OCI-LY7 (cell line): Measurements from ENCODE around the gene KIAA1328.

Experiments used
- EZH2phosphoT487 ChIP-seq: fragments of 200-600 bp; sonication (generic); IDR thresholded peaks from 2 replicates; pipeline ENCODE4 v1.6.1; 2018; ENCODE audit warnings: low read depth, borderline replicate concordance, mild to moderate bottlenecking, mixed run types, antibody characterized with exemption, low read length, moderate library complexity, mixed read lengths
- TF ChIP-seq, protein P1 (sequence below): fragments of 200-600 bp; sonication (generic); conservative IDR thresholded peaks from 2 replicates; pipeline ENCODE4 v1.5.1; 2014; ENCODE audit warnings: mild to moderate bottlenecking, antibody characterized with exemption, low read length, moderate library complexity, mixed read lengths

DNA sequence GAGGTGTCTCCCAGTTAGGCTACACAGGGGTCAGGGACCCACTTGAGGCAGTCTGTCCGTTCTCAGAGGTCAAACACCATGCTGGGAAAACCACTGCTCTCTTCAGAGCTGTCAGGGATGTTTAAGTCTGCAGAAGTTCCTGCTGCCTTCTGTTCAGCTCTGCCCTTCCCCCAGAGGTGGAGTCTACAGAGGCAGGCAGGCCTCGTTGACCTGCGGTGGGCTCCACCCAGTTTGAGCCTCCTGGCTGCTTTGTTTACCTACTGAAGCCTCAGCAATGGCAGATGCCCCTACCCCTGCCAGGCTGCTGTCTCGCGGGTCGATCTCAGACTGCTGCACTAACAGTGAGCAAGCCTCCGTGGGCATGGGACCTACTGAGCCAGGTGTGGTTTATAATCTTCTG, 390.3 kb downstream of the KIAA1328 start:
- TF ChIP-seq, protein P1, sequence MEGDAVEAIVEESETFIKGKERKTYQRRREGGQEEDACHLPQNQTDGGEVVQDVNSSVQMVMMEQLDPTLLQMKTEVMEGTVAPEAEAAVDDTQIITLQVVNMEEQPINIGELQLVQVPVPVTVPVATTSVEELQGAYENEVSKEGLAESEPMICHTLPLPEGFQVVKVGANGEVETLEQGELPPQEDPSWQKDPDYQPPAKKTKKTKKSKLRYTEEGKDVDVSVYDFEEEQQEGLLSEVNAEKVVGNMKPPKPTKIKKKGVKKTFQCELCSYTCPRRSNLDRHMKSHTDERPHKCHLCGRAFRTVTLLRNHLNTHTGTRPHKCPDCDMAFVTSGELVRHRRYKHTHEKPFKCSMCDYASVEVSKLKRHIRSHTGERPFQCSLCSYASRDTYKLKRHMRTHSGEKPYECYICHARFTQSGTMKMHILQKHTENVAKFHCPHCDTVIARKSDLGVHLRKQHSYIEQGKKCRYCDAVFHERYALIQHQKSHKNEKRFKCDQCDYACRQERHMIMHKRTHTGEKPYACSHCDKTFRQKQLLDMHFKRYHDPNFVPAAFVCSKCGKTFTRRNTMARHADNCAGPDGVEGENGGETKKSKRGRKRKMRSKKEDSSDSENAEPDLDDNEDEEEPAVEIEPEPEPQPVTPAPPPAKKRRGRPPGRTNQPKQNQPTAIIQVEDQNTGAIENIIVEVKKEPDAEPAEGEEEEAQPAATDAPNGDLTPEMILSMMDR = no peak
- TF ChIP-seq EZH2phosphoT487 = no peak
